ENCODE data around the gene TBRG4.

TBRG4 gene

DNA sequence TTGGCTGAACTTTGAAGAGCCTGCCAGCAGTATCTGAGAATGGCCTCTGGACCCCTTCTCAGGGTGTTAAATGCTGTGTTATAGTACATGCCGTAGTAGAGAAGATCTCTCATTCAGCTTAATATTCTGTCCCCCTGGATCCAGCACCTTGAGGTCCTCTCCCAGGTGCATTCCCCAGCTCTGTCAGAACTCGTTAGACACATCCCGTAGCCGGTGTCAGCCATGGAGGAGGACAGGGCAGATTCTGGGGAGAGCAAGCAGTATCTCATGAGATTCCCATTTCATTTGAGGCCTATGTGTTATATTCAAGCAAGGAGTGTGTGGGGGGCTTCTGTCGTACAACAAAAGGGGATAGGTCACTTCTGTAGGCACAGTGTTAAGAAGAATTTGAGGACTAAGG is 57.6 kb downstream of the TBRG4 start:
- TF ChIP-seq, protein P1, sequence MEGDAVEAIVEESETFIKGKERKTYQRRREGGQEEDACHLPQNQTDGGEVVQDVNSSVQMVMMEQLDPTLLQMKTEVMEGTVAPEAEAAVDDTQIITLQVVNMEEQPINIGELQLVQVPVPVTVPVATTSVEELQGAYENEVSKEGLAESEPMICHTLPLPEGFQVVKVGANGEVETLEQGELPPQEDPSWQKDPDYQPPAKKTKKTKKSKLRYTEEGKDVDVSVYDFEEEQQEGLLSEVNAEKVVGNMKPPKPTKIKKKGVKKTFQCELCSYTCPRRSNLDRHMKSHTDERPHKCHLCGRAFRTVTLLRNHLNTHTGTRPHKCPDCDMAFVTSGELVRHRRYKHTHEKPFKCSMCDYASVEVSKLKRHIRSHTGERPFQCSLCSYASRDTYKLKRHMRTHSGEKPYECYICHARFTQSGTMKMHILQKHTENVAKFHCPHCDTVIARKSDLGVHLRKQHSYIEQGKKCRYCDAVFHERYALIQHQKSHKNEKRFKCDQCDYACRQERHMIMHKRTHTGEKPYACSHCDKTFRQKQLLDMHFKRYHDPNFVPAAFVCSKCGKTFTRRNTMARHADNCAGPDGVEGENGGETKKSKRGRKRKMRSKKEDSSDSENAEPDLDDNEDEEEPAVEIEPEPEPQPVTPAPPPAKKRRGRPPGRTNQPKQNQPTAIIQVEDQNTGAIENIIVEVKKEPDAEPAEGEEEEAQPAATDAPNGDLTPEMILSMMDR (conservative IDR thresholded peaks at IDR 0.05), result no peak
- H3K27ac ChIP-seq, result no peak overlapping the region

DNA sequence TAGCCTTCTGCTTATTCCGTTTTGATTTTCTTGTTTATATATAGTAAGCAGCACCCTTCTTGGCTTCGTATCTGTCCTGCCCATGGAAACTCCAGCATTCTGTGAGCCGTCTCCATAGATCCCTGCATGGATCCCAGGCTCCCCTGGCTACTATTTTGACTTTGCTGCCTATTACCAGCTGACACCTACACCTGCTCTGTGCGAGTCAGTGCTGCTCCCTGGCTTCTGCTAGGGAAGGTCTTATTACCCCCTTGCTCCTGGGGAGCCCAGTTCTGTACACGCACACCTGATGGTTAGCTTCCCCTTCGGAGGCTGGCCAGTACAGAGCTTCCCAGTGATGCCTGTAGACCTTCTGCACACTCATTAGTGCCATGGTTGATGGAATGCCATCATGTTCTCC is 58.1 kb downstream of the TBRG4 start:
- H3K27ac ChIP-seq, result no peak overlapping the region
- TF ChIP-seq, protein P1 (conservative IDR thresholded peaks at IDR 0.05), result no peak

DNA sequence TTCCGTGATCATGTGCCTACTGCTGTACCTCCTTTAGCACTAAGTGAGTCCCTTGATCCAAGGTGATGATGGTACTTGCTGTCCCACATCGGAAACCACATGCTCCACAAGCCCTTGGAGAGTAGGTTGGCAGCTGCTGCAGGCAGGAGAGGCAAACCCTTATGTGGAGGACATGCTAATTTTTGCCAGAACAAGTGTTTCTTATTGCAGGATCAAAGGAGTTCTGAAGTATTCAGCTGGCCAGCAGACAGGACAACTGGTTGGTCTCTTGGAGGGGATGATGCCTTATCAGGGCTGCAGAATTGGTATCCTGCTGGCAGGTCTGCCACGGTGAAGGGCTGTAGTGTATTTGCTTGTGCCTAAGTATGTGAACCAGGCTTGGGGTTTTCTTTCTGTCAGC is 59.5 kb downstream of the TBRG4 start:
- H3K27ac ChIP-seq, result no peak overlapping the region
- TF ChIP-seq, protein P1 (conservative IDR thresholded peaks at IDR 0.05), result no peak

DNA sequence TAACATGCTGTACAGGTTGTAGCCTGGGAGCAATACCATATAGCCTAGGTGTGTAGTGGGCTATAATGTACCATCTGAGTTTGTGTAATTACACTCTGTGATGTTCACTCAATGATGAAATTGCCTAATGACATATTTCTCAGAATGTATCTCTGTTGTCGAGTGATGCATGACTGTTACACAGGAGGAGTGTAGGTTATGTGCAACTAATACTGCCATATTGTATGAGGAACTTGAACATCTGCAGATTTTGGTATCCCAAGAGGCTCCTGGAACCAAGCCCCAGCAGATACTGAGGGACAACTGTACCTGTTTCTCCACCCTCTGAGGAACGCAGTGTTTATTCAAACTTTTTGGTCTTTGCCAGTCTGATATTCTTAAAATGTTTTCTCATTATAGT is 61.3 kb downstream of the TBRG4 start:
- H3K27ac ChIP-seq, result no peak overlapping the region
- TF ChIP-seq, protein P1 (conservative IDR thresholded peaks at IDR 0.05), result no peak

All from VCaP (cell line).